Activated naive CD4-positive, alpha-beta T cell treated with anti-CD3 and anti-CD28 coated beads, Interleukin-2, amount 50 U/mL, for 16 hours (primary cell): ENCODE data around the gene P2RX7.

ENCODE experiments used
- DNase-seq: peaks from one replicate; pipeline ENCODE4 v3.0.0-alpha.2; 2020

P2RX7 gene

DNA sequence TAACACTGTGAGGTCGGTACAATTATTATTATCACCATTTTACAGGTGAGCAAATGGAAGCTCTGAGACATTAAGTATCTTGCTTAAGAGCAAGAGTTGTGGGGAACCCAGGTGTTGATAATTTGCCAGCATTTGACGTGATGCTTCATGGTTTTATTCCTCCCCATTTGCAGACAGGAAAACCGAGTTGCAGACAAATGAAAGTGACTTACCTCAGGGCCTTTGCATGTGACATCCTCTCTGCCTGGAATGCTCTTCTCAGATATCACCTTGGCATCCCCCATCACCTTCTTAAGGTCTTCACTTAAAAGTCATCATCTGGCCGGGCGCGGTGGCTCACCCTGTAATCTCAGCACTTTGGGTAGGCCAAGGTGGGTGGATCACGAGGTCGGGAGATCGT lies 21.0 kb upstream of the P2RX7 start:
- DNase-seq: no peak

- no peak for DNase-seq
Measured at GRCh38 chr12:121112496-121112895, 20.2 kb upstream of the P2RX7 start.

- DNase-seq: no peak
Measured at GRCh38 chr12:121113057-121113456, 19.6 kb upstream of the P2RX7 start.

DNA sequence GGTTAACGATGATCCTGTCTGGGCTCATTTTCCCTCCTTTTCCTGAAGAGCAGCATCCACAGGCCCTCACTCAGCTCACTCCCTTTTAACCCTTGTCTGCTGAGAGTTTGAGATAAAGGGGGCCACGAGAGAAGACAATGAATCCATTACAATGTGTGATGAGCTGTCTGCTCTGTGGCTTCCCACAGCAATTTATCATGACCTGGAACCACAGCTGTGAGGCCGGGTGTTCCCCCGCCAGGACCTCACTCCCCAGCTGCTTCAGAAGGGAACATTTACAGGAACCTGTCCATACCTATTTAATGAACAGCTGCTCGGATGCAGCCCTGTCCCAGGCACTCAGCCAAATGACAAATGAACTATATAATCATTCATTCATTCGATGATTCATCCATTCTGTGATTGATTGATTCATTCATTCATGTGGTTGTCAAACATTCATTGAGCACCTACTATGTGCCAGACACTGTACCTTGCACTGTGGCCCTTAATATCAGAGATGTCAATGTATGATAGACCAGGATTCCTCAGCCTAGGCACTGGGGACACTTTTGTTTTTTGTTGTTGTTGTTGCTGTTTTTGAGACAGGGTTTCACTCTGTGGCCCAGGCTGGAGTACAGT lies 18.5 kb upstream of the P2RX7 start:
- DNase-seq: no peak

DNA sequence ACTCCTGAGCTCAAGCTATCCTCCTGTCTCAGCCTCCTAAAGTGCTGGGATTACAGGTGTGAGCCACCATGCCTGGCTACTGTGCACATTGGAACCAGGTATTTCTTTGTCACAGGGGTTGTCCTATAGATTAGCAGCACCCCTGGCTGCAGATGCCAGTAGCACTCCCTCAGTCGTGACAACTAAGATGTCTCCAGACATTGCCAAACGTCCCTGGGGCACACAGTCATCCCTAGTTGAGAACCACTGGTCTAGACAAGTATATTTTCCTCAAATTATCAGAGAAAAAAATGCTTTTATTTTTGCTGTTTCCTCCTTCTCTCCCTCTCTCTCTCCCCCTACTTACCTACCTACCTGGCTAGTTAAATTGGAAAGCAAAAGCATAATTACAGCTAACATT lies 17.9 kb upstream of the P2RX7 start:
- DNase-seq: no peak

DNA sequence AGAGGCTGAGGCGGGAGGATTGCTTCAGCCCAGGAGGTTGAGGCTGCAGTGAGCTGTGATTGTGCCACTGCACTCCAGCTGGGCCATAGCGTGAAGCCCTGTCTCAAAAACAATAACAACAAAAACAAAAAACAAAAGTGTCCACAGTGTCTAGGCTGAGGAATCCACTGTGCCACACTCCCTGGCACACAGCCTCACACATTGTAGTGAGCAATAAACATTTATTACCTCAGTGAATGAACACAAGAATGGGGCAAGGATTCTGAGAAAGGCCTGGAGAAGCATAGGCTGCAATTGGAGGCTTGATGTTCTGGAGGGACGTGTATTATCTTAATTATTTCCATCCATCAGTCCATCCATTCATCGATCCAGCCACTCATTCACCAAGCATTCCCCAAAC lies 17.1 kb upstream of the P2RX7 start:
- no peak for DNase-seq

- DNase-seq: no peak
Measured at GRCh38 chr12:121116318-121117225, 16.1 kb upstream of the P2RX7 start.

- DNase-seq: no peak
Measured at GRCh38 chr12:121117226-121117777, 15.4 kb upstream of the P2RX7 start.

DNA sequence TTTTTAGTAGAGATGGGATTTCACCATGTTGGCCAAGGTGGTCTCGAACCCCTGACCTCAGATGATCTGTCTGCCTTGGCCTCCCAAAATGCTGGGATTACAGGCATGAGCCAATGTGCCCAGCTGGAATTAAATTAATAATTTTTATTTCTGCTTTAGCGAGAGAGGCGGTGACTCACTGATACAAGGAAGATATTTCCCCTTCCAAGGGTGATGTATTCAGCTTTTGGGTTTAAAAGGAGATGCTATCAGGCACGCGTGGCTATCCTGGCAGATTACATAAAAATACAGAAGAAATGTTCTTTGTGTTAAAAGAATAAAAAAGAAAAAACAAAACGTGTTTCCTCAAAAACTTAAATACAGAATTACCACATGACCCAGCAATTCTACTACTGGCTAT lies 12.4 kb upstream of the P2RX7 start:
- DNase-seq: no peak

- DNase-seq: no peak
Measured at GRCh38 chr12:121120989-121121755, 11.5 kb upstream of the P2RX7 start.

- no peak for DNase-seq
Measured at GRCh38 chr12:121121805-121122204, 10.9 kb upstream of the P2RX7 start.

DNA sequence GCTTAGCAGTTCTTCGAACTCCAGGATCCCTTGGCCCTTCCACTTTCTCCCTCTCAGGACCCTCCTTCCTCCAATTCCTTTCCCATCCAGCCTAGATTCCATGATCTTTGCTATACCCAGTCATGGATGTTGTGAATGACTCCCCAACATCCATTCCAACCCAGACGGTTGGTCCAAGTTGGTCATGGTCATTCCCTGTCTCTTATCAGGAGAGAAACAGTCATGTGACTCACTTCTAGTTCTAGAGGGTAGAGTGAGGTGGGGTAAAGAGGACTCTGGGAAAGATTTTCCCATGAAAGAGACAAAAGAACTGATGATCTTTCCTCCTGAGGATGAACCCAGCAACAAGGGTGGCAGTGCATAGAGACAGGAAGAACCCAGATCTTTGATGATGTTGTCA lies 9.2 kb upstream of the P2RX7 start:
- no peak for DNase-seq

GRCh38 chr12:121124402-121125109 lies 8.1 kb upstream of the P2RX7 start:
- no peak for DNase-seq

DNA sequence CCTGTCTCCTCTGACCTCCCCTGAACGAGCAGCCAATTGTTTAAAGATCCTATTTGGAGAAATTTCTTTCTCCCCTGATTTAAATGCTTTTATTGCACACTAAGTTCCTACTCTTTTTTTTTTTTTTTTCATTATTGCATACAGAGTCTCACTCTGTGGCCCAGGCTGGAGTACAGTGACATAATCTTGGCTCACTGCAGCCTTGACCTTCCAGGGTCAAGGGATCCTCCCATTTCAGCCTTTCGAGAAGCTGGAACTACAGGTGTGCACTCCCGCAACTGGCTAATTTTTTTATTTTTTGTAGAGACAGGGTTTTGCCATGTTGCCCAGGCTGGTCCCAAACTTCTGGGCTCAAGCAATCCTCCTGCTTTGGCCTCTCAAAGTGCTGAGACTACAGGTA lies 5.2 kb upstream of the P2RX7 start:
- DNase-seq: no peak

GRCh38 chr12:121128908-121129810 lies 3.5 kb upstream of the P2RX7 start:
- peak; percentile 86 for DNase-seq

- no peak for DNase-seq
Measured at GRCh38 chr12:121129811-121130147, 2.9 kb upstream of the P2RX7 start.

GRCh38 chr12:121130866-121131373 lies 1.8 kb upstream of the P2RX7 start:
- DNase-seq: no peak

GRCh38 chr12:121131941-121132341 lies 735 bp upstream of the P2RX7 start:
- no peak for DNase-seq

DNA sequence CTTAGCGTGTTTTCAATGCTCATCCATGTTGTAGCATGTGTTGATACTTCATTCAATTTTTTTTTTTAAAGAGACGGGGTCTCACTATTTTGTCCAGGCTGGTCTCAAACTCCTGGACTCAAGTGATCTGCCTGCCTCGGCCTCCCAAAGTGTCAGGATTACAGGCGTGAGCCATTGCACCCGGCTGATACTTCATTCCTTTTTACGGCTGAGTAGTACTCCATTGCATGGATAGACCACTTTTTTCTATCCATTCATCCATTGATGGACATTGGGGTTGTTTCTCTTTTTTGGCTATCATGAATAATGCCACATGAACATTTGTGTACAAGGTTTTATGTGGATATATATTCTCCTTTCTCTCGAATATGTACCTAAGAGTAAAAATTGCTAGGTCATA lies 1.2 kb downstream of the P2RX7 start:
- DNase-seq: no peak

GRCh38 chr12:121135320-121135719 lies 2.6 kb downstream of the P2RX7 start:
- no peak for DNase-seq

- DNase-seq: no peak
Measured at GRCh38 chr12:121137512-121137911, 4.8 kb downstream of the P2RX7 start.

GRCh38 chr12:121138284-121138683 lies 5.6 kb downstream of the P2RX7 start:
- no peak for DNase-seq
